DMS53 treated with DMSO at 0.1 percent for 48 hours (cell line): ENCODE results near the gene NBEA.
"Not testable (repeated sequence)": the region's sequence is repeated elsewhere in the genome, so short reads cannot be mapped to it uniquely, and the experiment has no call there.

Source experiments
- DNase-seq: peaks from one replicate; lab custom pipeline; 2025; ENCODE audit not compliant: unreplicated experiment; lab: John Stamatoyannopoulos, UW

Gene NBEA

GRCh38 chr13:34941835-34942731 lies at the start of gene NBEA:
Gene NBEA, plus strand, starts transcription at chr13:34942270. Its CDS starts 551 bp downstream, at chr13:34942821.
- peak; percentile 73 for DNase-seq

GRCh38 chr13:34894756-34895155 lies 47.3 kb upstream of the NBEA start:
- no peak for DNase-seq

- DNase-seq: no peak
Measured at GRCh38 chr13:34897220-34897619, 44.9 kb upstream of the NBEA start.

- DNase-seq: no peak
Measured at GRCh38 chr13:34899888-34900287, 42.2 kb upstream of the NBEA start.

GRCh38 chr13:34900288-34900739 lies 41.8 kb upstream of the NBEA start:
- DNase-seq: no peak

GRCh38 chr13:34901572-34901971 lies 40.5 kb upstream of the NBEA start:
- no peak for DNase-seq

GRCh38 chr13:34911159-34911558 lies 30.9 kb upstream of the NBEA start:
- DNase-seq: no peak

GRCh38 chr13:34913040-34913439 lies 29.0 kb upstream of the NBEA start:
- no peak for DNase-seq

- no peak for DNase-seq
Measured at GRCh38 chr13:34914416-34914815, 27.7 kb upstream of the NBEA start.

- no peak for DNase-seq
Measured at GRCh38 chr13:34926508-34926907, 15.6 kb upstream of the NBEA start.

GRCh38 chr13:34928676-34929075 lies 13.4 kb upstream of the NBEA start:
- not testable (repeated sequence) for DNase-seq

- no peak for DNase-seq
Measured at GRCh38 chr13:34931572-34931971, 10.5 kb upstream of the NBEA start.

- peak; percentile 78 for DNase-seq
Measured at GRCh38 chr13:34933349-34933748, 8.7 kb upstream of the NBEA start.

GRCh38 chr13:34933786-34934185 lies 8.3 kb upstream of the NBEA start:
- DNase-seq: no peak

GRCh38 chr13:34935841-34936240 lies 6.2 kb upstream of the NBEA start:
- DNase-seq: no peak

- no peak for DNase-seq
Measured at GRCh38 chr13:34939771-34940170, 2.3 kb upstream of the NBEA start.

GRCh38 chr13:34941436-34941834 lies 635 bp upstream of the NBEA start:
- peak; percentile 49 for DNase-seq

- DNase-seq: peak; percentile 37
Measured at GRCh38 chr13:34942732-34943435, 814 bp downstream of the NBEA start.

- no peak for DNase-seq
Measured at GRCh38 chr13:34943436-34944273, 1.6 kb downstream of the NBEA start.

GRCh38 chr13:34944274-34944634 lies 2.2 kb downstream of the NBEA start:
- no peak for DNase-seq

GRCh38 chr13:34944751-34945150 lies 2.7 kb downstream of the NBEA start:
- DNase-seq: no peak
